ENCODE results near the gene MYL11.
"Not testable (repeated sequence)": the region's sequence is repeated elsewhere in the genome, so short reads cannot be mapped to it uniquely, and the experiment has no call there.

Gene MYL11, protein sequence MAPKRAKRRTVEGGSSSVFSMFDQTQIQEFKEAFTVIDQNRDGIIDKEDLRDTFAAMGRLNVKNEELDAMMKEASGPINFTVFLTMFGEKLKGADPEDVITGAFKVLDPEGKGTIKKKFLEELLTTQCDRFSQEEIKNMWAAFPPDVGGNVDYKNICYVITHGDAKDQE

DNA sequence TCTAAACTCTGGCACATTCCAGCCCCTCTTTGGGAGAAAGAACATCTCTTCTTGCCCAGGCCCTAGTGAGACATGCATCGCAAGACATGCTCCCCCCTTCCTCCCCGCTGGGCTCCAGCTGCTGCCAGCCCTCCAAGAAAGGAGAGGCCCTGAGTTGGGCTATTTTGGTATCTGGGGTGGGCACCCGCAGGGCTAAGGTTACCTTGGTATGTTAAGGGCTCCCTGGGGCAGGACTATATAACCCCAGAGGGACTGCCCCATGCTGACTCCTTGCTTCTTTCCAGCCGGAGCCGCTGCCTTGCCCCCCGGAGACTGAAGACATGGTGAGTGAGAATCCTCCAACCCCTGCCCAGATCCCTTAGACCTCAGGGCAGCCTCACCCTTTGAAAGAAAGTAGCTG lies at the start of gene MYL11:
Gene MYL11, plus strand, starts transcription at position 265 of the 400 bp plus-strand sequence. Its CDS starts 56 bp downstream, at position 321.
- no peak for DNase-seq

DNA sequence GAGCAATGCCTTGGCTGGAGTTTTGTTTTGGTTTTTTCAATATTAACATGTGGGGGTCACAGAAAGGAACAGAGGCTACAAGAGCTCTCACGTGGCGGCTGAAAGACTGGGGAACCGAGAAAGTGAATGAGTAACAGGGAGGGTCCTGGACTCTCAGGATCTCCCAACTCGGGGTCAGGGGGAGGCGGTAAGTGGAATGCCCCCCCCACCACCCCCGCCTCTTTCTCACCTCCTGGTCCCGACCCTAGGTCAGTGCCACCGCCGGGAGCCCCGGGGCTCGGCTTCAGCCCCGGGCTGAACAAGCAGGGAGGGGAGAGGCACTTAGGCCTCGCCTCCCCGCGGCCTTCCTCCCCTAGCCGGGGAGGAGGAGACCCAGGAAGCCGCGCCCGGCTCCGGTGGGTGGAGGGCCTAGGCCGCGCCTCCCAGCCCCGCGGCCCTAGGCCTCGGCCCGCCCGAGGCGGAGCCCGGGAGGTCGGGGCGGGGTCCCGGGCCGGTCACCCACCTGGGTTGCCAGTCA lies 40.1 kb upstream of the MYL11 start:
- DNase-seq = peak; percentile 89

DNA sequence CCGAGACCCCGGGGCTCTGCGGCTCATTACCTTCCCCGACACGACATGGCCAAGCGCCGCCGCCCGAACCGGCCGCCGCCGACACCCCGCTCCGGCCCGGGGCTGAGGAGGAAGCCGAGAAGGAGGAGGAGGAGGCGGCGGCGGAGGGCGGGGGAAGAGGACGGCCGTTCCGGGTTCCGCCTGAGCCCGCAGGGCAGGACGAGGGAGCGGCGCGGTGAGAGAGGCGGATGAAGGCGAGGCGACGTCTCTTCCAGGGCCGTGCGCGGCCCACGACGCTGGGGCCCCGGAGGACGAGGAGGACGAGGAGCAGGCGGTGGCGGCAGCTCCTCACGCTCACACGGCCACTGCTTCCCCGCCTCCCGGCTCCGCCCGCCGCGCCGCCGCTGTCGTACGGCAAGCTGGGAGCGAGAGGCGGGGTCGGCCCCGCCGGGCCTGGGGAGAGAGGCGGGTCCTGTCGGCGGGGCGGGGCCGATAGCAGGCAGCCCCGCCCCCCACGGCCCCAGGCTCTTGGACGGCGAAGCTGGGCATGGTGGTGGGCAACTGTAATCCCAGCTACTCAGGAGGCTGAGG lies 39.5 kb upstream of the MYL11 start:
- peak; percentile 86 for DNase-seq

DNA sequence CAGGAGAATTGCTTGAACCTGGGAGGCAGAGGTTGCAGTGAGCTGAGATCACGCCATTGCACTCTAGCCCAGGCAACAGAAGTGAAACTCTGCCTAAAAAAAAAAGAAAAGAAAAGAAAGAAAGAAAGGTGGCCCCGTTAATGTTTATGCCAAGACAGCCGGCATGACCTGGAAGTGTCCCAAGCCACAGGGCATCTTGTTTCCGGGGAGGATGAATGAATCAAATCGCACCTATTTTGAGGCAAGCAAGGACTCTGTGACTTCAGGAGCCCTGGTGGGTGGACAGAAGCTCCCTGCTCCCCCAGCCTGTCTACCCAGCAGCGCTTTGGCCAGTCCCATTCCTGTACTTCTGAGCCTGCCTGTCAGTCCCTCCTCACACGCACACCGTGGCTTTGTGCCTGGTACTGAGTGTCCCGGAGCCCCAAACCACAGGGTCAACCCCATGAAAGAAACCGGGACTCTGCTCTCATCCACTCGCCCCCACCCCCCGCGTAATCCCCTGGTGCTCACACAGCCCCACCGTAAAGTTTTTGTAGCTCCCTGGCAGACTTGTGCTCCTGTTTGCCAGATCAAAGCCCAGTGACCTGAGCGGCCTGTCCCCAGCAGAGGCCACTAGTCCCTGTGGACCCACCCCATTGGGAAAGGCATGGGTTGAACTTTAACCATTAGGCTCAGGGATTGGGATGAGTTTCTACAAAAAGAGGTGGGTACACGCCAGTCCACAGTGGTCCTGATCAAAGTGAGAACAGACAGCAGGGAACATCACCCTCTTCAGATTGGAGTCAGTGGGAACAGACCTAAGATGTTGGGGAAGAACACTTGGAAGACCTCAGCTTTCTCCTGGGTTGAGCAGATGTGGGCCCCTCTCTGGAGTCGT lies 38.8 kb upstream of the MYL11 start:
- DNase-seq = peak; percentile 31

DNA sequence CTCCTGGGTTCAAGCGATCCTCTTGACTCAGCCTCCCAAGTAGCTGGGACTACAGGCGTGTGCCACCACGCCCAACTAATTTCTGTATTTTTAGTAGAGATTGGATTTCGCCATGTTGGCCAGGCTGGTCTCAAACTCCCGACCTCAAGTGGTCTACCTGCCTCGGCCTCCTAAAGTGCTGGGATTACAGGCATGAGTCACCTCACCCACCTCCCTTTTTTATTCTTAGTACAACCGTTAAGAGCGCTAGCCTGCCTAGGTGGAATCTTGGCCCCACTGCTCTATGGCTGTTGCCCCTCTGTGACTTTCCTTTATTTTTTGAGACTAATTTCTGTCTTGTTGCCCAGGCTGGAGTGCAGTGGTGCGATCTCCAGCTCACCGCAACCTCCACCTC lies 36.6 kb upstream of the MYL11 start:
- not testable (repeated sequence) for DNase-seq

DNA sequence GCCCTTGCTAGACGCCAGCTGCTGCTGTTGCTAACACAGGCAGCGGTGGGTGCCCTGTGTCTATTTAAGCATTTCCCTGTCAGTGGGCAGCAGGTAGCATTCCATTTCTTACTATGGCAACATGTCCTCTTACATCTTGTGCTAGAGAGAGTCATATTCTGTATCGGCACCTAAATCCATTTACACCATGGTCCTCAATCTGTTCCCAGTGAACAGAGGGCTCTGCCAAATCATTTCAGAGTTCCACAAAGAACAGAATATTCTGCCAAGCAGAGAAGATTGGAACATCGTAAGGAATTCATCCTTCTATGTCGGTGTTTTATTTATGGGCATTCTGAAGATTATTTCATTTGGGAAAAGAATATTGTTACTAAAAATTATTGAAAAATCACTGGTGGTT lies 35.9 kb upstream of the MYL11 start:
- DNase-seq = not testable (repeated sequence)

DNA sequence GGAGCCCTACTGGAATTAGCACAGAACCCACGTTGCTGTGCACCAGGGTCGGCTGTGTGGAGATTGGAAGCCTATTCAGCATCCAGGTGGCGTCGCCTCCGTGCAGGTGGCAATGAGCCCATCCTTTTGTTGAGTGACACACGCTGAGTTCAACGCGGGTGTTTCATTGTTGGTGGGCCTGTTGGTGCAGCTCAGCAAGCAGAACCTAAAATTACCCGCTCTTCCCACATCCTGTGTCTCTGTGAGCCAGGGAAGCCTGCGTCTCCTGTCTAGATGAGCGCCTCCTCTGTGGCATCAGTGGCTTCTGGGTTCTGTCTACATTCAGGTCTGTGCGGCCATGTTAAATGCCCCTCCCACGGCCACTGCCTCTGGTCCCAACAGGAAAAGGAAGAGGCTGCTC lies 34.0 kb upstream of the MYL11 start:
- DNase-seq = no peak

DNA sequence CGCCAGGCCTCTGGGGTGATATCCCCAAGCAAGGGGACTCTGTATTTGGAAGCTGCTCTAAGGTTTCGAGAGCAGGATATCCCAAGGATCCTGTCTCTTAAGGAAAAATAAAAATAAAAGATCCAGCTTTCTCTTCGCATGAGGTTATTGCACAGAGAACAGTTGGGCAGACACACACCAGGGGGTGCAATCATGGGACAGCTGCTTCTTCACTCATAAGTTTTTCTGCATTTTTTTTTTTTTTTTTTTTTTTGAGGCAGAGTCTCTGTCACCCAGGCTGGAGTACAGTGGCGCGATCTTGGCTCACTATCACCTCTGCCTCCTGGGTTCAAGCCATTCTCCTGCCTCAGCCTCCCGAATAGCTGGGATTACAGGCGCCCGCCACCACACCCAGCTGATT lies 32.6 kb upstream of the MYL11 start:
- DNase-seq = not testable (repeated sequence)

DNA sequence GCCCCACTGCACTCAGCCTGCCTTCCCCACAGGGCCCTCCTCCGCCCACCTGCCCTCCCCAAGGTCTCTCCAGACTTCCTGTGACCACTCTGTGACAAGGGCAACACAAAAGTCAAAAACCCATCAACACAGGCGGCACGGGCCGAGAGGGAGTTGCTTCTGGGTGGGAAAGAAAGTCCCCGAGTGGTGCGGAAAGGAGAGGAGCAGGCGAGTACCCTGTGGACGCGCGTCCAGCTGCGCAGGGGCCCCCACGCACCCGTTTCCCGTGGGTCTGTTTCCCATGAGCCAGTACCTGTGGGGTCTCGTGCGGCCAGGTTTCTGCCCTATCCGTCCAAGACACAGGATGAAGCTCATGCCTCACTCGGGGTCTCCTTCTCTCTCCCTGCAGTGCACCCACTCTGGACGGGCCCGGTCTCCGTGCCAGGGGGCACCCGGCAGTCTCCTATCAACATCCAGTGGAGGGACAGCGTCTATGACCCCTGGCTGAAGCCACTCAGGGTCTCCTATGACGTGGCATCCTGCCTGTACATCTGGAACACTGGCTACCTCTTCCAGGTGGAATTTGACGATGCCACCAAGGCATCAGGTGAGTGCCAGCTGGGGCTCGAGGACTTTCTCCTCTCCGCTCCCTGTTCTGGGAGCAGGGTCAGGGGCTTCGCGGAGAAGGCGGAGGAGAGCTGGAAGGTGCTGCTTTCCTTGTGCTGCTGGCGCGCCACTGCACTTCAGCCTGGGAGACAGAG lies 31.7 kb upstream of the MYL11 start:
- DNase-seq = no peak

DNA sequence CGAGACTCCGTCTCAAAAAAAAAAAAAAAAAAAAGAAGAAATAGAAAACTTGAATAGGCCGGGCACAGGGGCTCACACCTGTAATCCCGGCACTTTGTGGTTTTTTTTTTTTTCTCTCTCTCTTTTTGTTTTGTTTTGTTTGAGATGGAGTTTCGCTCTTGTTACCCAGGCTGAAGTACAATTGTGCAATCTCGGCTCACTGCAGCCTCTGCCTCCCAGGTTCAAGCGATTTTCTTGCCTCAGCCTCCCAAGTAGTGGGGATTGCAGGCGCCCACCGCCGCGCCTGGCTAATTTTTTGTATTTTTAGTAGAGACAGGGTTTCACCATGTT lies 31.1 kb upstream of the MYL11 start:
- DNase-seq = not testable (repeated sequence)

DNA sequence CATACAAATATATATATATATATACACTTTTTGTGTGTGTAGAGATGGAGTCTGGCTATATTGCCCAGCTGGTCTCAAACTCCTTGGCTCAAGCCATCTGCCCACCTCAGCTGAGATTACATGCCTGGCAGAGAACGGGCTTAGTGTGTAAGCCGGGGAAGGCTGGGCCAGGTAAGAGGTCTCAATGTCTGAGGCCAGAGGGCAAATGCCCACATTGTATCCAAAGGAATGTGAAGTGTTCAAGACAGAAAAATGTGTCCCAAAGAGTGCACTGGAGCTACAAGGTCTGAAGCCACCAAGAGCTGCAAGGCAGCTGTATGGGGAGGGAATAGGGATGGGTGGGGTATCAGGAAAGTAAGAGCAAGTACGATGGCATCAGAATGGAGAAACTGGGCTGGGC lies 28.3 kb upstream of the MYL11 start:
- DNase-seq = no peak

DNA sequence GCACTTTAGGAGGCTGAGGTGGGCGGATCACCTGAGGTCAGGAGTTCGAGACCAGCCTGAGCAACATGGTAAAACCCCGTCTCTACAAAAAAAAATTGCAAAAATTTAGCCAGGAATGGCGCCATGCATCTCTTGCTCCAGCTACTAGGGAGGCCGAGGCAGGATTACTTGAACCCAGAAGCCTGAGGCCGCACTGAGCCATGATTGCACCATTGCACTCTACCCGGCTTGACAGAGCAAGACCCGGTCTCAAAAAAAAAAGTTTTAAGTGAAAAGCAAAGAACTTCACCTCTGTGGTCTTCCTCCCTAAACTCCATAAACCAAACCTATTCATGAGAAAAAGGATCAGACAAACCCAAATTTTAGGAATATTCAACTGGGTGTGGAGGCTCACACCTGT lies 26.5 kb upstream of the MYL11 start:
- DNase-seq = no peak

DNA sequence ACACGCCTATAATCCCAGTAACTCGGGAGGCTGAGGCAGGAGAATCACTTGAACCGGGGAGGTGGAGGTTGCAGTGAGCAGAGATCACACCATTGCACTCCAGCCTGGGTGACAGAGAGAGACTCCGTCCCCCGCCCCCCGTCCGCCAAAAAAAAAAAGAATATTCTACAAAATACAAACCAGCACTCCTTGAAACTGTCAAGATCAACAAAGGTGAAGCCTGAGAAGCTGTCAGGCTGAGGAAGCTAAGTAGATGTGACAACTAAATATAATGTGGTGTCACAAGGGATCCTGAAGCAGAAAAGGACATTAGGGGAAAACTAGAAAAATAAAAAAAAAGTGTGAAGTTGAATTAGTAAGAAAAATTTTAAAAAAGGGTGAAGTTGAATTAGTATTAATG lies 25.7 kb upstream of the MYL11 start:
- DNase-seq = no peak

DNA sequence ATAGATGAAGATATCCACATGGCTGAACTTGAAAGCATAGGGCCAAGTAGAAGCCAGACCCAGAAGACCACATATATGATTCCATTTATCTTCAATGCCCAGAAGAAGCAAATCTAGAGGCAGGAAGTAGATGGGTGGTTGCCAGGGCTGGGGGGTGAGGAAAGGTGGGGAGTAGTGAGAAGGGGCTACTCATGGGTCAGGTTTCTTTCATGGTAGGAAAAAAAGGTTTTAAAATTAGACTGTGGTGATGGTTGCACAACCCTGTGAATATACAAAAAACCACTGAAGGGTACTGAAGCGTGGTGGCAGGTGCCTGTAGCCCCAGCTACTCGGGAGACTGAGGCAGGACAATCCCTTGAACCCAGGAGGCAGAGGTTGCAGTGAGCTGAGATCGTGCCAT lies 24.9 kb upstream of the MYL11 start:
- DNase-seq = no peak

DNA sequence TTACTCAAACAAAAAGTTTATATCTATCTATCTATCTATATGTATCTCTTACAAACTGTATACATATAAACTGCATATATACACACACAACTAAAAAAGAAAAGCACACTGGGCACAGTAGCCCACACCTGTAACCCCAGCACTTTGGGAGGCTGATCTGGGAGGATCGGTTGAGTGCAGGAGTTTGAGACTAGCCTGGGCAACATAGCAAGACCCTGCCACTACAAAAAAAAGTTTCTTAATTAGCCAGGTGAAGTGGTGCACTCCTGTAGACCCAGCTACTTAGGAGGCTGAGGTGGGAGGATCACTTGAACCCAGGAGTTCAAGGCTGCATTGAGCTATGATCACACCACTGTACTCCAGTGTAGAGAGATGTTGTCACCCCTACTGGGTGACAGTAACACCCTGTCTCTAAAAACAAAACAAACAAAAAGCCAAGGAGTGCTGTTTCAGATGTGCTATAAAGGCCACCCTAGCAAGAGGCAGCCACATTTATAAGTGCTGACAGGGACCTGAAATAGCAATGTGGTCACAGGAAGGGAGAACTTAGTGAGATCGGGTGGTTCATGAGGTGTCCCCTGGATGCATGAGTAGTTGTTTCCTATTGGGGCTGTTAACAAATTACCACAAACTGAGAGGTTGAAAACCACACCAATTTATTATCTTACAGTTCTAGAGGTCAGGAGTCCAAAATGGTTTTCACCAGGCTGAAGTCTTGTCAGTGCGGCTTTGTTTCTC lies 24.3 kb upstream of the MYL11 start:
- DNase-seq = peak; percentile 24

DNA sequence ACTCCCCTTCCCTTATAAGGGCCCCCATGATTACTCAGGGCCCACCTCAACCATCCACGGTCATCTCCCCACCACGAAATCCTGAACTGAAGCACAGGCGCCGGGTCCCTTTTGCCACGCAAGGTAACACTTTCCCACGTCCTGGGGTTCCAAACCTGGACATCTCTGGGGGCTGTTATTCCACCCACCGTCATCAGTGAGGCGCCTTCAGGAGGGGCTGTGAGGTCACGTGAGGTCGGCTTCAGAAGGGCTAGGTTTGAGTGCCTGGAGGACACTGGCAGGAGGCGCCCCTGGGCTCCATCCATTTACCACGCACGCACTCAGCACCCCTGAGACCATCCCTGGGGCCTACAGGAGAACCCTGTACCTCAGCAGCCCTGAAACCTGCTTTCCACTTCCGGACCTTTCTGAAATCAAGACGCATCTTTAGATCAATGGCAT lies 23.6 kb upstream of the MYL11 start:
- DNase-seq = no peak

DNA sequence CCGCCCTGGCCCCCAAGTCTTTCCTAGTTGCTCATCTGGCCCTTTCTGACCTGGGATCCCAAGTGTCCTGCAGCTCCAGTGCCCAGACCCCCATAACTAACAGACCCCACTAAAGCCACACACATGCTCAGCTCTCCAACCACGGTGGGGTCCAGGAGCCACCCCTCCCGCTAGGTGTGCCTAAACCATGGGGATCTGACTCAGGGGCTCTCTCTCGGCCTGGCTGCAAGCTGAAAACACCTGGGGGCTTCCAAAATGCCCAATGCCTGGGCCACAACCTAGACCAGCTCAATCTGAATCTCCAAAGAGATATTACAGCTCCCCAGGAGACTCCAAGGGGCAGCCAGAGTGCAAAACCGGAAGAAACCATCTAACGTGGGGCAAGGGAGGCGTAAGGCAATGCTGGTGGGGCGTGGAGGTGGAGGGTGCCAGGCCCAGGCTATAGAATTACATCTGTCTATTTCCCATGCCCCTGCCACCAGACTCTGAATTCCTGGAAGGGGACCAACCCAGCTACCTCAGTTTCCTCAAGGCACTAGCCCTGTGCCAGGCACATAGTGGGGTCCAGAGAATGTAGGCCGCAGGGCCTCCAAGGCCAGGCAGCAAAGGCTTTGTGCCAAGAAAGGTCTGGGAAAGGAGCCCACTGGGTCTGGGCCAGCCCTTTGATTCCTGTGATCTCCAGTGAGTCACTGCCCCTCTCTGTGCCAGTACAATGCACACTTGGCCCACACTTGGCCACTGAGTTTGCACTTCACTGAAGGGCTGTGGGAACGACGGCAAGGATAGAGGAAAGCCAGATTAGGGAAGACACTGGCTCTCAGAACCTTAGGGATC lies 22.8 kb upstream of the MYL11 start:
- DNase-seq = no peak

DNA sequence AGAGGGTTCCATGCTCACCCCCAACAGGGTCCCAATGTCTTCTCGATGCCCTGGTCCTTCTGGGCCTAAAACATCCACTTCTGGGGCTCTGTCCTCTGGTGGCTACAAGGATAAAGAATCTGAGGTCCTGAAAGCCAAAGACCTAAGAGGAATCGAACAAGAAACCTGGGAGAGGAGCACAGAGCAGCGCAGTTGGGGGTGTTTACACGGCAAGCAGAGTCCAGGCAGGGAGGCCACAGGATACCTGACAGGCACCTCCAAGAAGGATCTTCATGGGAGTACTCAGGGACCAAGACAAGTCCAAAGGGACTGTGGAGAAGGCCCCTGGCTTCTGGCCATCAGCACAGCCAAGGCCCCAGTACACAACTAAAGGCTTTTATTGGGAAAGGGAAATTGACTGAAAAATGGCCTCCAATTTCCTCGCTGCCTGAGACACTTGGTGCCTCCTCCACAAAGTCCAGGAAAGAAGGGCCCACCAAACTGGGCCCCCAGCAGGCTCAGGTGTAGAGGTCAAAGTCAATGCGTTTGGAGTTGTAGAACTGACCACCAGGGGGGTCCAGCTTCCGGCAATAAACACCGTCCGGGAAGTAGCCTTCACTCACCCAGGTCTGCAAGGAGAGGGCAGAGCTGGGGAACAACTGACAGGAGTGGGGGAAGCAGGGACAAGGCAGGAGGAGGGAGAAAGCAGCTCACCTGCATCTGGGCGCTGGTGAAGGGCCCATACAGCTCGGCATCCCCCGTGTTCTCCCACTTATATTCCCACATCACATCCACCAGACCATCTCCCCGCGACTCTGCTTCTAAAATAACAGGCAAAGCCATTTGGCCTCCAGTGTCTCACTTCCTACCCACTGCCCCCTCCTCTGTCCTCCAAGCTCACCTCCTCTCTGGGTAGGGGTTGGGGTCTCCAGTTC lies 21.9 kb upstream of the MYL11 start:
- no peak for DNase-seq

DNA sequence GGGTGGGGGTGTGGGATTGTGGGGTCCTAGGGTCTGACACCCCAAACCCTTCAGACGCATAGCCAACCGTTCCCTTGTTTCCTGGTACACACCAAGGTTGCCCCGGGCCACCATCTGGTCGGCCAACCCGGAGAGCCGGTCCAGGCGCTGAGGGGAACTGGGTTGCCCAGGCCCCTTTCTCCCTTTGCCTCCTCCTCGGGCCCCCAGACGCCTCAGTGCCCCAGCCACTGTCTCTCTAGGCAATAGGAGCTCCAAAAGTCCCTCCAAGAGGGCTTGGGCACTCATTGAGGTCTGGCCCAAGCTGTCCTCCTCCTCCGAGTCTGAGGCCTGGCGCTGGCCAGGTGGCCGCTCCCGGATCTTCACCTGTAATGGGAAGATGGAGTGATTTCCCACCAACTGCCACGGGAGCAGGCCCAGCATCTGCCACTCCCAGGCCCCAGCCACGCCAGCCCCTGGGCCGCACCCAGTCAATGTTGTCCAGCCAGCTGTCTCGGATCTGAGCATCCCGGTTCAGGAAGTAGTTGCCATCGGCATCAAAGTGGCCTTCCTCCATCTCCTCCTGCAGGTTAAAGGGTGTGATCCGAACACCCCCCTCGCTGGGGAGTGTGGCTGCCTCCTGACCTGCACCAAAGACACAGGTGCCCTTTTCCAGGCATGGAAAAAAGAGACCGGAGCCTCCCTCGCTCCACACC lies 21.0 kb upstream of the MYL11 start:
- DNase-seq = no peak

Measured in activated naive CD4-positive, alpha-beta T cell treated with Interleukin-2 at 50 U/mL for 16 hours (primary cell).